Muscle of arm (tissue), 12 donors: Measurements from ENCODE around the gene TNIP2. TPM values are rescaled to one million over a fixed set of nuclear protein-coding genes. Genes with fewer than 3 reads are reported as not detected.
"Not testable (repeated sequence)": the region's sequence is repeated elsewhere in the genome, so short reads cannot be mapped to it uniquely, and the experiment has no call there.

Source experiments
- DNase-seq: peaks from one replicate; pipeline ENCODE4 v3.0.0-alpha.2; 2013
- polyA plus RNA-seq, 12 donors: library from polyadenylated mRNA; unstranded; fragments of 120-200 nt; gene quantifications; one replicate each; pipeline ENCODE4 v1.2.1, GENCODE V29; 2013; ENCODE audit not compliant: insufficient read length in 12 of 12

TNIP2 gene
- polyA plus RNA-seq, 12 donors: 9.2 to 15.3 (median 13.7) TPM; not detected in 1

- no peak for DNase-seq
Measured at GRCh38 chr4:2785613-2786012, 29.5 kb upstream of the TNIP2 start.

DNA sequence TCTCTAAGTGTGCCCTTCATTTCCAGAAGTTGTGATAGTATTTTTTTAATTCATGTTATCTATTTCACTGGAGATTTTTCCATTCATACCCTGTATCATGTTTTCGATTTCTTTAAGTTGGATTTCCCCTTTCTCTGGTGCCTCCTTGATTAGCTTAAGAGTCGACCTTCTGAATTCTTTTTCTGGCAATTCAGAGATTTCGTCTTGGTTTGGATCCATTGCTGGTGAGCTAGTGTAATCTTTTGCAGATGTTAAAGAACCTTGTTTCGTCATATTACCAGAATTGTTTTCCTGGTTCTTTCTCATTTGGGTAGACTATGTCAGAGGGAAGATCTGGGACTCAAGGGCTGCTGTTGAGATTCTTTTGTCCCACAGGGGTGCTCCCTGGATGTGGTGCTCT lies 27.7 kb upstream of the TNIP2 start:
- DNase-seq: no peak

DNA sequence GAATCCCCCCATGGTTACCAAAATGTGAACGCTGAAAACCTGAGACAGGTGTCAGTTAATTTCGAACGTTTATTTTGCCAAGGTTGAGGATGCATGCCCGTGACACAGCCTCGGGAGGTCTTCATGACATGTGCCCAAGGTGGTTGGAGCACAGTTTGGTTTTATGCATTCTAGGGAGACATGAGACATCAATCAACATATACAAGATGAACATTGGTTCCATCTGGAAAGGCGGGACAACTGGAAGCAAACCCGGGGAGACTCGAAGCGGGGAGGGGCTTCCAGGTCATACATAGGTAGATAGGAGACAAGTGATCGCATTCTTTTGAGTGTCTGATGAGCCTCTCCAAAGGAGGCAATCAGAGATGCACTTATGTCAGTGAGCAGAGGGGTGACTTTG lies 25.8 kb upstream of the TNIP2 start:
- DNase-seq: no peak

GRCh38 chr4:2780643-2781042 lies 24.5 kb upstream of the TNIP2 start:
- not testable (repeated sequence) for DNase-seq

GRCh38 chr4:2771264-2771663 lies 15.1 kb upstream of the TNIP2 start:
- DNase-seq: no peak

DNA sequence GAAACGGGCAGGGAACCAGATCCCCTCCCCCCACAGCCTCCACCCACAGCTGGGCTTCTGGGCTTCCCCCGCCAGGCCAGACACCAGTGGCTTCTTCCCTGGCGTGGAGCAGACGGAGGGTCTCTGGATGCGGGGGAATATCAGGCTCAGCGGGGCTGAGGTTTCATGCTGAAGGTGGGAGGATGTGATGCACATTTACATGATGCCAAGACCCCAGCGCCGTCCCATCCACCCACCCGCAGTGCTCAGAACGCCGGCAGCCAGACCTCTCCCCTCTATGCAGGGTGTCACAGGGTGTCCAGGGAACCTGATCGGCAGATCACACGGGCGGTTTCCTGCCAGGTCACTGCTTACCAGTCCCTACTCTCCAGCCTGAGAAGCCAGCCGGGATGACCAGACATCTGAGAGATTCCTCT lies 12.8 kb upstream of the TNIP2 start:
- no peak for DNase-seq

GRCh38 chr4:2768124-2768523 lies 12.0 kb upstream of the TNIP2 start:
- no peak for DNase-seq

GRCh38 chr4:2767705-2768074 lies 11.6 kb upstream of the TNIP2 start:
- DNase-seq: no peak

GRCh38 chr4:2767046-2767704 lies 11.0 kb upstream of the TNIP2 start:
- no peak for DNase-seq

- DNase-seq: no peak
Measured at GRCh38 chr4:2765832-2766526, 9.8 kb upstream of the TNIP2 start.

GRCh38 chr4:2763511-2763967 lies 7.4 kb upstream of the TNIP2 start:
- DNase-seq: no peak

GRCh38 chr4:2762486-2763370 lies 6.6 kb upstream of the TNIP2 start:
- not testable (repeated sequence) for DNase-seq

DNA sequence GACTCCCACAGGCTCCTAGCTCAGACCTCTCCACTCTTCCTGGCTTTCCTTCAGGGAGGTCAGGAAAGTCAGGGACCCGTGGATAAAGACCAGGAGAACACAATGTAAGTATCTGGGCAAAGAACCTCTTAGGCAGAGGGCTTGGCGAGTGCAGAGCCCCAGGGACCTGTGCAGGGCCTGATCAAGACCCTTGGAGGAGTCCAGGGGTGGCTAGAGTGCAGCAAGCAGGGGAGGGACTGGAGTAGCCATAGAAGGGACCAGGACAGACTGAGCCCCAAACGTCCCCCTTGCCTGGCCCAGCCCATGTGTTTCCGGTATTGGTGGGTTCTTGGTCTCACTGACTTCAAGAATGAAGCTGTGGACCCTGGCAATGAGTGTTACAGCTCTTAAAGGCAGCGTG lies 5.9 kb upstream of the TNIP2 start:
- DNase-seq: no peak

DNA sequence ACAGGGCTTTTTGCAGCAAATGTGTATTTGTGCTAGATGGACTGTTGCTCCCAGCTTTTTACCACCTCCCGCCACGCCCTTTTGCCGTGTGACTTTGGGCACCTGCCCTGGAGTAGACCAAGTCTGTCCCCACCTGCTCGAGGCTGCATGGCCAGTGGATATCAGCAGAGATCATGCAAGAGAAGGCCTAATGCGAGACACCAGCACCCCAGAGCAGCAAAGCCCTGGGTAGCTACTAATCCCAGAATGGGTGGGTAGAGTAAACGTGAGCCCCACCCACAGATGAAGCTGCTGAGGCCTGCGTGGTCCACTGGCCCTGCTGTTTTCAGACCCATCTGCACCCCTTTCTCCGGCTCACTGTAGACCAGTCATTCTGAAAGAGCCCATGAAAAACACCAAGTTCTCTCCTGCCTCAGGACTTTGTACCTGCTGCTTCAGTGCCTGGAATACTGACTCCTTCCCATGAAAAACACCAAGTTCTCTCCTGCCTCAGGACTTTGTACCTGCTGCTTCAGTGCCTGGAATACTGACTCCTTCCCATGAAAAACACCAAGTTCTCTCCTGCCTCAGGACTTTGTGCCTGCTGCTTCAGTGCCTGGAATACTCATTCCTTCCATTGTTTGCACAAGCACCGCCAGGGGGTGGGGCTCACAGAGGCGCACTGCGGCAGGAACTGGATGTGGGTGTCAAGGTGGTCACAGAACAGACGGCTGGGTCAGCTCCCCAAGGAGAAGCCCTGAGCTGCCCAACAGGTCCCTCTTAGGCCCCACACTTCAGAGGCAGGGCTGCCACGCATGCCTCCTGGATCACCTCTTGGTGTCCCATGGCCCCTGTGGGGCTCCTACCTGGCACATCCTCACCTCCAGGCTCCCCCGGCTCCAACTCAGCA lies 5.1 kb upstream of the TNIP2 start:
- no peak for DNase-seq

GRCh38 chr4:2757426-2757825 lies 1.3 kb upstream of the TNIP2 start:
- DNase-seq: no peak

DNA sequence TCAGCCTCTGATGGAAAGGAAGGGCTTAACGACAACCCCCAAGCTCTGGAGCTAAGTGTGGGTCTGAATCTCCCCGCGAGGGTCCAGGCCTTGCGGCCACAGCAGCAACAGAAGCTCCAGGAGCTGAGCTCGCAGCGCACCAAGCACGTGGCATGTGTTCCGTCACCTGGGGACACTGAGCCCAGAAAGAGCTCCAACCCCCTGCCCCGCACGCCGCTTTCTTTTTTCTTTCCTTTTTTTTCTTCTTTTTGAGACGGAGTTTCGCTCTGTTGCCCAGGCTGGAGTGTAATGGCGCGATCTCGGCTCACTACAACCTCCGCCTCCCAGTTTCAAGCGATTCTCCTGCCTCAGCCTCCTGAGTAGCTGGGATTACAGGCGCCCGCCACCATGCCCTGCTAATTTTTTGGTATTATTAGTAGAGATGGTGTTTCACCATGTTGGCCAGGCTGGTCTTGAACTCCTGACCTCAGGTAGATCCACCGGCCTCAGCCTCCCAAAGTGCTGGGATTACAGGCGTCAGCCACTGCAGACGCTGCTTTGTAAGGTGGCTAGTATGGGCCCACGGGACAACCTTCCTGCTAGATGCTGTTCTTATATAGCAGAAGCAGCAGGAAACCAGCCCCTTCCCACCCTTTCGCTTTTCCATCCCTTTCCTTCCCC lies 685 bp upstream of the TNIP2 start:
- DNase-seq: no peak

DNA sequence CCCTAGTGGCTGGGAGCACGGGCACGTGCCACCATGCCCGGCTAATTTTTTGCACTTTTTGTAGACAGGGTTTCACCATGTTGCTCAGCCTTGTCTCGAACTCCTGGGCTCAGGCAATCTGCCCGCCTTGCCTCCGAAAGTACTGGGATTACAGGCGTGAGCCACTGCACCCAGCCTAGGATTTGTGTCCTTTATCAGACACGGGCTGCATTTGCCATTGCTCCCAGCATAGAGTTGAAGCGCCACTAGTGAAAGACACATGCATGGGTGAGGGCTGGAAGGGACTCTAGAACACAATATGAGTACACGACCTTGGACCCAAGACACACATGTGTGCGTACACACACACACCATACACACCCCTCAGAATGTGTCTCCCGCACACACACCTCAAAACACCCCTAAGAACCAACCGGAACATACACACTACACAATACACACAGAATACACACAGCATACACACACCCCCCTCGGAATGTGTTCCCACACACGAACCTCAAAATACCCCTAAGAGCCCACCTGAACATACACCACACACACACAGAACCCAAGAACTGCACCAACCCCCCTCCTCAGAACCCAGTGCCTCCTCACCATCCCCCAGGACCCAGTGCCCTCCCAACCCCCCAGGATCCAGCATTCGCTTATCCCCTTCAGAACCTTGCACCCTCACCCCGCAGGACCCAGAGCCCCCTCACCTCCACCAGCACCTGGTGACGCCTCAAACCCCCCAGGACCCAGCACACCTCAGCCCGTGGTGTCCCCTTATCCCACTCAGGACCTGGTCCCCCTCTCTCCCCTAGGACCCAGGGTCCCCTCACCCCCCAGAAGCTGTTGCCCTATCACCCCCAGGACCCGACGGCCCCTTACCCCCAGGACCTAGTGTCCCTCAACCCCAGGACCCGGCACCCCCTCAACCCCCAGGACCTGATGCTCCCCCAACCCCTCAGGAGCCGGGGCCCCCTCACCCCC lies 1.0 kb downstream of the TNIP2 start:
- DNase-seq: no peak

DNA sequence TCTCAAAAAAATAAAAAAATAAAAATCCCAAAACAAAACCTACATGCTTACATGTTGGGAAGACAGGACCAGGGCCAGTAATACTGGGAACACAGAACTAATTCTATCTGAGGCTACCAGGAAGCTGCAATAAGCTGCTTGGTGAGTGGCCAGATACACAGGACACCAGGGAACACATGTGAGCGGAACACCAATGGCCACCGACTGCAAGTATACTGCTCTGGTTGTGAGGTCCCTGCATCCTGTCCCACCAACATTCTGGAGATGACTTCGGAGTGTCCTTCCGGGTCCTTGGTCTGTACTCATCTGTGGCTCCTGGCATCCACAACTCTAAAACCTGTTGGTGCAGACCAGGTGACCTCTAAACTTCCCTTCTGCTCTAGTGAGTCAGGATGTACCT lies 2.7 kb downstream of the TNIP2 start:
- DNase-seq: no peak

DNA sequence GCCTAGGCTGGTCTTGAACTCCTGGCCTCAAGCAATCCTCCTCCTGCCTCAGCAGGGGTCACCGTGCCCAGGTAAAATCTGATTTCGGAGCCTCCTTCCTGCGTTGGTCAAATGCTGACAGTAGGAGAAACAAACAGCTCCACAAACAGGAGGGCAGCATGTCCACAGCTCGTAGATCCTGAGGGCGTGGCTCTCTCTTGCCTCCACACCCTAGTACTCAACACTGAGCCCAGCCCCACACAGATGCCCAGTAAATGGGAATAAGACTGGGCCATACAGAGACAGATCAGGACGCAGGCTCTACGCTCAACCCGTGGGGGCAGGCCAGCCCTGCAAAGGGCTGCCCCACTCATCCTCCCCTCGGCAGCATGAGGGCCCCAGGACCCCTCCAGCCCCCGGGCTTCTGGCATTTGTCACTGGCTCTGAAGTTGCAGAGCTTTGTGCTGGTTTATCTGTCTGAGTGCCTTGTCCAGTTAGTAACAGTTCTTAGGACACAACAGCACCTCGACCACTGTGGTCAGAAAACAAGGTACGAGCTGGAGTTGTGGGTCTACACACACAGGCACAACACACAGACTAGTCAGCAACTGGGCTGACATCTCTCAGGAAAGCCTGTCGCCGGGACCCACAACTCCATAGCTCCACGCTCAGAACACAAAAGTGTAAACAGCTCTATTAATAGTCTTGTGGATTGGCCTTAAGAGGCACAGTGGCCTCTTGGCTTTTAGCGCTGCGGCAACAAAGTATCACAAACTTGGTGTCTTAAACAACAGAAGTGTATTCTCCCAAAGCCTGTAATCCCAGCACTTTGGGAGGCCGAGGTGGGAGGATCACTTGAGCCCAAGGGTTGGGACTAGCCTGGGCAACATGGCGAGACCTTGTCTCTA lies 5.2 kb downstream of the TNIP2 start:
- no peak for DNase-seq
